HepG2 (cell line): ENCODE measurements around the gene TMEM222. TPM values are rescaled to one million over a fixed set of nuclear protein-coding genes. Genes with fewer than 3 reads are reported as not detected.

Experiments
- ATAC-seq: fragments of 200-7000 bp; cut with Tn5 transposase; 3 replicates; pipeline ENCODE4 v1.9.1; 2020; ENCODE audit warnings: mild to moderate bottlenecking, moderate library complexity
- BruUV-seq: library from RNA; stranded (reverse); fragments of 400-500 nt; replicated peaks from 2 replicates; lab custom pipeline; 2021; lab: Mats Ljungman, UMichigan
- CTCF ChIA-PET: fragments of 300-600 bp; formaldehyde crosslinking; extraction: SDS; loops from one replicate; lab custom pipeline; 2021; ENCODE audit warnings: low total read pairs, inconsistent platforms, low intra/inter-chr PET ratio; lab: Yijun Ruan, JAX
- POLR2A ChIA-PET: fragments of 350-600 bp; sonication (Branson Sonifier 250); formaldehyde crosslinking; loops from one replicate; lab custom pipeline; 2020; ENCODE audit warnings: antibody characterized with exemption, inconsistent platforms; lab: Yijun Ruan, JAX
- DNase-seq: peaks from one replicate; pipeline ENCODE4 v3.0.0-alpha.2; 2015; ENCODE audit warnings: low spot score
- FAIRE-seq: peaks from 3 replicates; lab custom pipeline; 2011; peaks lifted over from hg19 to GRCh38; lab: Jason Lieb, UNC
- H2AFZ ChIP-seq: one replicate; pipeline ENCODE4 v1.6.1; 2011; ENCODE audit warnings: low read length, inconsistent platforms
- H3K27ac ChIP-seq: fragments of 300-600 bp; 3 replicates; pipeline ENCODE4 v1.8.0; 2011; ENCODE audit warnings: mixed run types, mild to moderate bottlenecking, mixed read lengths, low read length, inconsistent platforms; ENCODE audit not compliant: insufficient read depth; ENCODE audit errors: extremely low read length
- H3K27me3 ChIP-seq, 2 experiments: fragments of 200-600 bp in 1 of 2; 2 replicates in 1 of 2; 3 replicates in 1 of 2; pipeline versions ENCODE4 v1.6.0 to v1.8.0; 2011; ENCODE audit warnings: low read length in 2 of 2, mild to moderate bottlenecking in 2 of 2, moderate library complexity in 2 of 2, inconsistent platforms in 1 of 2; ENCODE audit not compliant: insufficient read depth in 2 of 2, control insufficient read depth in 1 of 2
- H3K36me3 ChIP-seq, 2 experiments: fragments of 200-600 bp in 1 of 2; replicated peaks in 1 of 2; 2 replicates in 1 of 2; 3 replicates in 1 of 2; pipeline versions ENCODE4 v1.5.1 to v1.8.0; 2011; ENCODE audit warnings: low read length in 2 of 2, inconsistent platforms in 1 of 2; ENCODE audit not compliant: insufficient read depth in 2 of 2, control insufficient read depth in 1 of 2
- H3K4me1 ChIP-seq: 2 replicates; pipeline ENCODE4 v1.5.1; 2012; ENCODE audit warnings: low read length, inconsistent platforms; ENCODE audit not compliant: insufficient read depth
- H3K4me2 ChIP-seq: 2 replicates; pipeline ENCODE4 v1.6.0; 2011; ENCODE audit warnings: low read depth, low read length, inconsistent platforms
- H3K4me3 ChIP-seq, 3 experiments: fragments of 200-600 bp in 1 of 3; sonication (generic), shearing (Covaris generic) in 1 of 3; replicated peaks in 1 of 3; 2 replicates each; pipeline ENCODE4 v1.5.1; 2011 to 2016; ENCODE audit warnings: low read length in 3 of 3, inconsistent platforms in 2 of 3, low read depth in 2 of 3, mild to moderate bottlenecking in 2 of 3, control low read depth in 1 of 3, mixed read lengths in 1 of 3; ENCODE audit not compliant: insufficient read depth in 1 of 3
- H3K79me2 ChIP-seq: one replicate; pipeline ENCODE4 v1.6.1; 2011; ENCODE audit warnings: low read length, inconsistent platforms; ENCODE audit not compliant: insufficient read depth
- H3K9ac ChIP-seq: 2 replicates; pipeline ENCODE4 v1.6.0; 2011; ENCODE audit warnings: mild to moderate bottlenecking, low read depth, low read length, inconsistent platforms; ENCODE audit not compliant: insufficient read depth
- H3K9me3 ChIP-seq: 2 replicates; pipeline ENCODE4 v1.5.1; 2012; ENCODE audit warnings: mild to moderate bottlenecking, low read length
- H4K20me1 ChIP-seq: 2 replicates; pipeline ENCODE4 v1.6.0; 2011; ENCODE audit warnings: inconsistent platforms, mild to moderate bottlenecking, low read length, moderate library complexity; ENCODE audit not compliant: insufficient read depth
- JARID2 ChIP-seq: sonication (generic); formaldehyde crosslinking; IDR thresholded peaks from 2 replicates; pipeline ENCODE4 v1.8.1; 2023; ENCODE audit warnings: missing genetic modification reagents, inconsistent platforms; ENCODE audit not compliant: insufficient replicate concordance
- MTF1 ChIP-seq: sonication (generic); formaldehyde crosslinking; IDR thresholded peaks from 2 replicates; pipeline ENCODE4 v1.5.0; 2020; ENCODE audit warnings: missing genetic modification reagents
- NAIF1 ChIP-seq: sonication (generic); formaldehyde crosslinking; IDR thresholded peaks from 2 replicates; pipeline ENCODE4 v1.5.0; 2020; ENCODE audit warnings: mild to moderate bottlenecking, missing genetic modification reagents, borderline replicate concordance
- NCOA5 ChIP-seq: sonication (generic); formaldehyde crosslinking; IDR thresholded peaks from 2 replicates; pipeline ENCODE4 v1.4.0; 2020; ENCODE audit warnings: missing genetic modification reagents
- SMARCC2 ChIP-seq: fragments of 450-650 bp; IDR thresholded peaks from 2 replicates; pipeline ENCODE4 v1.6.1; 2017; ENCODE audit warnings: antibody characterized with exemption, mild to moderate bottlenecking
- ZFP90 ChIP-seq: sonication (generic); formaldehyde crosslinking; IDR thresholded peaks from 2 replicates; pipeline ENCODE4 v1.8.0; 2022; ENCODE audit warnings: missing genetic modification reagents, mild to moderate bottlenecking, inconsistent platforms, borderline replicate concordance
- ZNF44 ChIP-seq: sonication (generic); formaldehyde crosslinking; IDR thresholded peaks from 2 replicates; pipeline ENCODE4 v1.5.1; 2020; ENCODE audit warnings: mild to moderate bottlenecking, missing genetic modification reagents
- ZNF468 ChIP-seq: sonication (generic); formaldehyde crosslinking; IDR thresholded peaks from 2 replicates; pipeline ENCODE4 v1.8.0; 2022; ENCODE audit warnings: mild to moderate bottlenecking, moderate library complexity, missing genetic modification reagents
- ZNF891 ChIP-seq: sonication (generic); formaldehyde crosslinking; IDR thresholded peaks from 2 replicates; pipeline ENCODE4 v1.5.0; 2020; ENCODE audit warnings: mild to moderate bottlenecking, missing genetic modification reagents
- WGBS: methylation state at CpG from one replicate; pipeline ENCODE4 v1.1.6; 2017; ENCODE audit warnings: low lambda C conversion rate; 5-methylcytosine and 5-hydroxymethylcytosine counted together
- in situ Hi-C: cut with HindIII; loops from 2 replicates; pipeline ENCODE4 v1.10.0; 2017; ENCODE audit warnings: low pct_unique_long_range_greater_than_20kb; ENCODE audit not compliant: extremely low pct_ligation_motif_present
- intact Hi-C: fragments of 100-400 bp; cut with micrococcal nuclease; formaldehyde crosslinking; loops from one replicate; pipeline ENCODE4 v1.10.0; 2022; ENCODE audit not compliant: unreplicated experiment
- polyA plus RNA-seq, 8 experiments: library from polyadenylated mRNA; depleted of rRNA in 3 of 8; stranded (reverse) in 7 of 8; unstranded in 1 of 8; fragments of >200 nt; fragmentation: Illumina TruSeq in 4 of 8; extraction: Trizol in 4 of 8; gene quantifications; 2 replicates each; pipeline versions ENCODE4 v1.2.1 to v1.2.3, GENCODE V29; 2011 to 2016; ENCODE audit warnings: low read depth in 4 of 8, missing spikeins in 1 of 8, mixed read lengths in 1 of 8; ENCODE audit not compliant: insufficient read depth in 1 of 8
- total RNA-seq, 5 experiments: library from RNA; depleted of rRNA; stranded (reverse); fragments of >200 nt; fragmentation: Illumina TruSeq; extraction: Trizol; gene quantifications; 2 replicates each; pipeline ENCODE4 v1.2.3, GENCODE V29; 2016; ENCODE audit warnings: low read depth in 1 of 5
- TF ChIP-seq, protein P1 (sequence below): sonication (generic); formaldehyde crosslinking; IDR thresholded peaks from 2 replicates; pipeline ENCODE4 v1.4.0; 2020; ENCODE audit warnings: missing genetic modification reagents
- TF ChIP-seq, protein P2 (sequence below): sonication (generic); formaldehyde crosslinking; IDR thresholded peaks from 2 replicates; pipeline ENCODE4 v1.5.0; 2020; ENCODE audit warnings: missing genetic modification reagents
- TF ChIP-seq, protein P3 (sequence below): sonication (generic); formaldehyde crosslinking; conservative IDR thresholded peaks from 2 replicates; pipeline ENCODE4 v1.8.0; 2022; ENCODE audit warnings: mild to moderate bottlenecking, moderate library complexity, missing genetic modification reagents
- TF ChIP-seq, protein P4 (sequence below): sonication (generic); formaldehyde crosslinking; IDR thresholded peaks from 2 replicates; pipeline ENCODE4 v1.5.0; 2020; ENCODE audit warnings: mild to moderate bottlenecking, missing genetic modification reagents
- TF ChIP-seq, protein P5 (sequence below): sonication (generic); formaldehyde crosslinking; IDR thresholded peaks from 2 replicates; pipeline ENCODE4 v1.4.0; 2020; ENCODE audit warnings: missing genetic modification reagents, mild to moderate bottlenecking, borderline replicate concordance

The TMEM222 gene
- total and polyA plus RNA-seq, 2 of the 13 experiments (the other 11 are each of a cell fraction or from before 2014, with no cell fraction given) = 22.7 to 29.6 TPM

DNA sequence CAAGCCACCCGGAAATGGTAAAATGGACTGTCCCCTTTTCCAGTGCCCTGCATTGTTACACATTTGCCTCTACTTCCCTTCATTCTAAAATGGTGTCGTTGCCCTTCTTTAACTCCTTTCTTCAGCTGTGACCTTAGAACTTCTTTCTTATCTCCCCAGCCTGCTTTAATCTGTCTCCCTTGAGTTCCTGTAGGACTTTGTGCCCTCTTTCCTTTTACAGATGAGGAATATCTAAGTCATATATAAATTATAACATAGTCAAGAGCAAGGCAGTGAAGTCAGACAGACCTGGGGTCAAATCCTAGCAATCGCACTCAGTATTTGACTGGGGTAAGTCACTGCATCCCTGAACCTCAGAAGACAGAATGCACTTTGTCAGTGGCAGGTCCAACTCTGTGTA, 31.4 kb upstream of the TMEM222 start:
- BruUV-seq = no TSS peak
- H3K27ac ChIP-seq = no peak overlapping the region
- H3K4me2 ChIP-seq = no peak overlapping the region
- ATAC-seq = no peak
- intact Hi-C loops = no loop called here
- FAIRE-seq = no peak
- H3K27me3 ChIP-seq = no peaks in the 10 kb centered on the region
- no peaks in the 10 kb centered on the region for H3K79me2 ChIP-seq
- H2AFZ ChIP-seq = no peak overlapping the region
- no peaks in the 10 kb centered on the region for H3K9me3 ChIP-seq
- no peak for DNase-seq
- peaks cover 2 to 17% of the 10 kb centered on the region in 2 experiments; a peak in 3 of 5 replicates for H3K36me3 ChIP-seq
- no peaks in the 10 kb centered on the region; the same call in 1 of the 2 replicates for H3K4me1 ChIP-seq
- H3K9ac ChIP-seq = no peak overlapping the region
- CTCF ChIA-PET = no interaction called here
- in situ Hi-C loops = loop anchor here (10.0 kb wide), 1 partner anchor 314 kb away; the partner anchor contains the start of gene AHDC1
- no peak overlapping the region for H3K4me3 ChIP-seq
- WGBS = 94% methylated on average over 3 of the region's 3 CpGs
- no peaks in the 10 kb centered on the region for H4K20me1 ChIP-seq
- POLR2A ChIA-PET = interaction anchor here (1.2 kb wide), 1 partner anchor 188 kb away, joined by 3 read pairs; no protein-coding TSS in a partner anchor
- TF ChIP-seq SMARCC2 = no peak
- TF ChIP-seq, protein P1, sequence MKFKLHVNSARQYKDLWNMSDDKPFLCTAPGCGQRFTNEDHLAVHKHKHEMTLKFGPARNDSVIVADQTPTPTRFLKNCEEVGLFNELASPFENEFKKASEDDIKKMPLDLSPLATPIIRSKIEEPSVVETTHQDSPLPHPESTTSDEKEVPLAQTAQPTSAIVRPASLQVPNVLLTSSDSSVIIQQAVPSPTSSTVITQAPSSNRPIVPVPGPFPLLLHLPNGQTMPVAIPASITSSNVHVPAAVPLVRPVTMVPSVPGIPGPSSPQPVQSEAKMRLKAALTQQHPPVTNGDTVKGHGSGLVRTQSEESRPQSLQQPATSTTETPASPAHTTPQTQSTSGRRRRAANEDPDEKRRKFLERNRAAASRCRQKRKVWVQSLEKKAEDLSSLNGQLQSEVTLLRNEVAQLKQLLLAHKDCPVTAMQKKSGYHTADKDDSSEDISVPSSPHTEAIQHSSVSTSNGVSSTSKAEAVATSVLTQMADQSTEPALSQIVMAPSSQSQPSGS (CRISPR knock-in tag) = no peak
- TF ChIP-seq ZNF468 (CRISPR knock-in tag) = no peak
- TF ChIP-seq, protein P2, sequence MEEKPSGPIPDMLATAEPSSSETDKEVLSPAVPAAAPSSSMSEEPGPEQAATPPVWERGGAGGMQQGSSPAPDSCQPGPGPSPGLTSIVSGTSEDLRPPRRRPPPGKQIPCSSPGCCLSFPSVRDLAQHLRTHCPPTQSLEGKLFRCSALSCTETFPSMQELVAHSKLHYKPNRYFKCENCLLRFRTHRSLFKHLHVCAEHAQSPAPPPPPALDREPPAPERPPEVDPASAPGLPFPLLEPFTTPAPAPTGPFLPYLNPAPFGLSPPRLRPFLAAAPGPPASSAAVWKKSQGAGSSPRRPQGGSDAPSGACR (CRISPR knock-in tag) = no peak
- no peak for TF ChIP-seq NCOA5 (CRISPR knock-in tag)
- TF ChIP-seq, protein P3, sequence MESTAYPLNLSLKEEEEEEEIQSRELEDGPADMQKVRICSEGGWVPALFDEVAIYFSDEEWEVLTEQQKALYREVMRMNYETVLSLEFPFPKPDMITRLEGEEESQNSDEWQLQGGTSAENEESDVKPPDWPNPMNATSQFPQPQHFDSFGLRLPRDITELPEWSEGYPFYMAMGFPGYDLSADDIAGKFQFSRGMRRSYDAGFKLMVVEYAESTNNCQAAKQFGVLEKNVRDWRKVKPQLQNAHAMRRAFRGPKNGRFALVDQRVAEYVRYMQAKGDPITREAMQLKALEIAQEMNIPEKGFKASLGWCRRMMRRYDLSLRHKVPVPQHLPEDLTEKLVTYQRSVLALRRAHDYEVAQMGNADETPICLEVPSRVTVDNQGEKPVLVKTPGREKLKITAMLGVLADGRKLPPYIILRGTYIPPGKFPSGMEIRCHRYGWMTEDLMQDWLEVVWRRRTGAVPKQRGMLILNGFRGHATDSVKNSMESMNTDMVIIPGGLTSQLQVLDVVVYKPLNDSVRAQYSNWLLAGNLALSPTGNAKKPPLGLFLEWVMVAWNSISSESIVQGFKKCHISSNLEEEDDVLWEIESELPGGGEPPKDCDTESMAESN = no peak
- TF ChIP-seq ZNF891 = no peak
- TF ChIP-seq ZFP90 = no peak
- TF ChIP-seq, protein P4, sequence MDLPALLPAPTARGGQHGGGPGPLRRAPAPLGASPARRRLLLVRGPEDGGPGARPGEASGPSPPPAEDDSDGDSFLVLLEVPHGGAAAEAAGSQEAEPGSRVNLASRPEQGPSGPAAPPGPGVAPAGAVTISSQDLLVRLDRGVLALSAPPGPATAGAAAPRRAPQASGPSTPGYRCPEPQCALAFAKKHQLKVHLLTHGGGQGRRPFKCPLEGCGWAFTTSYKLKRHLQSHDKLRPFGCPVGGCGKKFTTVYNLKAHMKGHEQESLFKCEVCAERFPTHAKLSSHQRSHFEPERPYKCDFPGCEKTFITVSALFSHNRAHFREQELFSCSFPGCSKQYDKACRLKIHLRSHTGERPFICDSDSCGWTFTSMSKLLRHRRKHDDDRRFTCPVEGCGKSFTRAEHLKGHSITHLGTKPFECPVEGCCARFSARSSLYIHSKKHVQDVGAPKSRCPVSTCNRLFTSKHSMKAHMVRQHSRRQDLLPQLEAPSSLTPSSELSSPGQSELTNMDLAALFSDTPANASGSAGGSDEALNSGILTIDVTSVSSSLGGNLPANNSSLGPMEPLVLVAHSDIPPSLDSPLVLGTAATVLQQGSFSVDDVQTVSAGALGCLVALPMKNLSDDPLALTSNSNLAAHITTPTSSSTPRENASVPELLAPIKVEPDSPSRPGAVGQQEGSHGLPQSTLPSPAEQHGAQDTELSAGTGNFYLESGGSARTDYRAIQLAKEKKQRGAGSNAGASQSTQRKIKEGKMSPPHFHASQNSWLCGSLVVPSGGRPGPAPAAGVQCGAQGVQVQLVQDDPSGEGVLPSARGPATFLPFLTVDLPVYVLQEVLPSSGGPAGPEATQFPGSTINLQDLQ (CRISPR knock-in tag) = no peak
- TF ChIP-seq ZNF44 (CRISPR knock-in tag) = no peak
- no peak for TF ChIP-seq JARID2 (CRISPR knock-in tag)
- TF ChIP-seq NAIF1 (CRISPR knock-in tag) = no peak
- no peak for TF ChIP-seq MTF1 (CRISPR knock-in tag)
- TF ChIP-seq, protein P5, sequence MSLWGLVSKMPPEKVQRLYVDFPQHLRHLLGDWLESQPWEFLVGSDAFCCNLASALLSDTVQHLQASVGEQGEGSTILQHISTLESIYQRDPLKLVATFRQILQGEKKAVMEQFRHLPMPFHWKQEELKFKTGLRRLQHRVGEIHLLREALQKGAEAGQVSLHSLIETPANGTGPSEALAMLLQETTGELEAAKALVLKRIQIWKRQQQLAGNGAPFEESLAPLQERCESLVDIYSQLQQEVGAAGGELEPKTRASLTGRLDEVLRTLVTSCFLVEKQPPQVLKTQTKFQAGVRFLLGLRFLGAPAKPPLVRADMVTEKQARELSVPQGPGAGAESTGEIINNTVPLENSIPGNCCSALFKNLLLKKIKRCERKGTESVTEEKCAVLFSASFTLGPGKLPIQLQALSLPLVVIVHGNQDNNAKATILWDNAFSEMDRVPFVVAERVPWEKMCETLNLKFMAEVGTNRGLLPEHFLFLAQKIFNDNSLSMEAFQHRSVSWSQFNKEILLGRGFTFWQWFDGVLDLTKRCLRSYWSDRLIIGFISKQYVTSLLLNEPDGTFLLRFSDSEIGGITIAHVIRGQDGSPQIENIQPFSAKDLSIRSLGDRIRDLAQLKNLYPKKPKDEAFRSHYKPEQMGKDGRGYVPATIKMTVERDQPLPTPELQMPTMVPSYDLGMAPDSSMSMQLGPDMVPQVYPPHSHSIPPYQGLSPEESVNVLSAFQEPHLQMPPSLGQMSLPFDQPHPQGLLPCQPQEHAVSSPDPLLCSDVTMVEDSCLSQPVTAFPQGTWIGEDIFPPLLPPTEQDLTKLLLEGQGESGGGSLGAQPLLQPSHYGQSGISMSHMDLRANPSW (CRISPR knock-in tag) = no peak
